ENCODE data around the gene GRIK3.

- TF ChIP-seq CTCF (IDR thresholded peaks at IDR 0.05) (no peak), POLR2A (IDR thresholded peaks at IDR 0.05) (no peak)
Observed at GRCh38 chr1:36920371-36920770, 113.9 kb downstream of the GRIK3 start.
